KMS-11 (cell line): Measurements from ENCODE around the gene FBXO41.

ENCODE experiments used
- H2AFZ ChIP-seq: fragments of 200-600 bp; sonication (generic); 2 replicates; pipeline ENCODE4 v1.6.1; 2016; ENCODE audit warnings: antibody characterized with exemption, mixed run types, low read depth
- H3K27ac ChIP-seq: fragments of 200-600 bp; sonication (generic); 2 replicates; pipeline ENCODE4 v1.6.1; 2016; ENCODE audit warnings: mild to moderate bottlenecking, mixed run types
- H3K27me3 ChIP-seq: fragments of 200-600 bp; sonication (generic); 2 replicates; pipeline ENCODE4 v1.6.1; 2017; ENCODE audit warnings: mild to moderate bottlenecking, low read depth, mixed run types, moderate library complexity; ENCODE audit not compliant: insufficient read depth
- H3K36me3 ChIP-seq: fragments of 200-600 bp; sonication (generic); 2 replicates; pipeline ENCODE4 v1.6.1; 2017; ENCODE audit warnings: mild to moderate bottlenecking, mixed run types; ENCODE audit not compliant: insufficient read depth
- H3K4me1 ChIP-seq: fragments of 200-600 bp; sonication (generic); 2 replicates; pipeline ENCODE4 v1.6.1; 2016; ENCODE audit warnings: mild to moderate bottlenecking, low read depth, mixed run types; ENCODE audit not compliant: poor library complexity, severe bottlenecking
- H3K4me2 ChIP-seq: fragments of 200-600 bp; sonication (generic); 2 replicates; pipeline ENCODE4 v1.7.0; 2016; ENCODE audit warnings: mild to moderate bottlenecking, mixed run types
- H3K4me3 ChIP-seq: fragments of 200-600 bp; sonication (generic); IDR thresholded peaks from 2 replicates; pipeline ENCODE4 v1.6.1; 2017; ENCODE audit warnings: low read depth, low read length, mixed read lengths; ENCODE audit not compliant: insufficient read depth
- H3K79me2 ChIP-seq: fragments of 200-600 bp; sonication (generic); 2 replicates; pipeline ENCODE4 v1.6.1; 2016; ENCODE audit warnings: low read depth, mixed run types; ENCODE audit not compliant: insufficient read depth
- H3K9ac ChIP-seq: fragments of 200-600 bp; sonication (generic); 2 replicates; pipeline ENCODE4 v1.6.1; 2016; ENCODE audit warnings: mild to moderate bottlenecking, mixed run types
- H4K20me1 ChIP-seq: fragments of 200-600 bp; sonication (generic); 2 replicates; pipeline ENCODE4 v1.6.1; 2016; ENCODE audit warnings: mild to moderate bottlenecking, mixed run types; ENCODE audit not compliant: insufficient read depth
- CTCF ChIP-seq: fragments of 200-600 bp; sonication (generic); conservative IDR thresholded peaks from 2 replicates; pipeline ENCODE4 v1.6.1; 2017; ENCODE audit warnings: low read depth, mild to moderate bottlenecking, antibody characterized with exemption, low read length, moderate library complexity, mixed read lengths

Gene FBXO41

GRCh38 chr2:73256618-73256922 is 27.7 kb downstream of the FBXO41 start:
- Histone ChIP-seq H2AFZ (no peak overlapping the region), H3K27ac (no peak overlapping the region), H3K4me3 (no peak overlapping the region), H3K9ac (no peak overlapping the region), H4K20me1 (no peaks in the 10 kb centered on the region), H3K36me3 (peaks cover 11% of the 10 kb centered on the region; the same call in 1 of the 2 replicates), H3K79me2 (no peaks in the 10 kb centered on the region), H3K4me2 (no peak overlapping the region), H3K4me1 (no peaks in the 10 kb centered on the region), H3K27me3 (no peaks in the 10 kb centered on the region)
- no peak for TF ChIP-seq CTCF

- Histone ChIP-seq H3K4me2 (no peak overlapping the region), H3K79me2 (no peaks in the 10 kb centered on the region), H3K27ac (no peak overlapping the region), H3K9ac (no peak overlapping the region), H3K36me3 (peaks cover 11% of the 10 kb centered on the region; the same call in 1 of the 2 replicates), H2AFZ (no peak overlapping the region), H3K4me1 (no peaks in the 10 kb centered on the region), H3K27me3 (no peaks in the 10 kb centered on the region), H3K4me3 (no peak overlapping the region), H4K20me1 (no peaks in the 10 kb centered on the region)
- no peak for TF ChIP-seq CTCF
Measured at GRCh38 chr2:73255907-73256617, 28.2 kb downstream of the FBXO41 start.

GRCh38 chr2:73255007-73255644 is 29.2 kb downstream of the FBXO41 start:
- no peaks in the 10 kb centered on the region for H3K79me2 ChIP-seq

GRCh38 chr2:73254343-73255006 is 29.8 kb downstream of the FBXO41 start:
- H3K27ac ChIP-seq = no peak overlapping the region; the same call in 1 of the 2 replicates
- H3K9ac ChIP-seq = no peak overlapping the region
- H3K27me3 ChIP-seq = no peaks in the 10 kb centered on the region
- no peaks in the 10 kb centered on the region for H3K79me2 ChIP-seq
- H2AFZ ChIP-seq = no peak overlapping the region
- peaks cover 20% of the 10 kb centered on the region; the same call in 1 of the 2 replicates for H3K36me3 ChIP-seq
- H4K20me1 ChIP-seq = no peaks in the 10 kb centered on the region
- TF ChIP-seq CTCF = no peak
- H3K4me1 ChIP-seq = no peaks in the 10 kb centered on the region
- H3K4me2 ChIP-seq = no peak overlapping the region
- H3K4me3 ChIP-seq = no peak overlapping the region

More at GRCh38 chr2:73255007-73255644, 29.2 kb downstream of the FBXO41 start:
- Histone ChIP-seq H3K9ac (no peak overlapping the region), H4K20me1 (no peaks in the 10 kb centered on the region), H3K36me3 (peaks cover 16% of the 10 kb centered on the region; the same call in 1 of the 2 replicates), H3K4me3 (no peak overlapping the region), H3K4me1 (no peaks in the 10 kb centered on the region), H2AFZ (no peak overlapping the region), H3K4me2 (no peak overlapping the region), H3K27me3 (no peaks in the 10 kb centered on the region), H3K27ac (no peak overlapping the region)
- no peak for TF ChIP-seq CTCF
